Ishikawa (cell line): ENCODE measurements around the gene SPTBN5.

Experiments
- CEBPB ChIP-seq: IDR thresholded peaks from 2 replicates; pipeline ENCODE4 v1.6.1; 2012
- CREB1 ChIP-seq: IDR thresholded peaks from 2 replicates; pipeline ENCODE4 v1.6.1; 2012; ENCODE audit warnings: low read depth
- EGR1 ChIP-seq: IDR thresholded peaks from 2 replicates; pipeline ENCODE4 v1.6.1; 2012
- EP300 ChIP-seq: IDR thresholded peaks from 2 replicates; pipeline ENCODE4 v1.6.1; 2012; ENCODE audit warnings: borderline replicate concordance
- FOXM1 ChIP-seq: IDR thresholded peaks from 2 replicates; pipeline ENCODE4 v1.6.1; 2012; ENCODE audit warnings: low read depth, borderline replicate concordance
- NFIC ChIP-seq: IDR thresholded peaks from 2 replicates; pipeline ENCODE4 v1.6.1; 2012
- RAD21 ChIP-seq: IDR thresholded peaks from 2 replicates; pipeline ENCODE4 v1.6.1; 2012; ENCODE audit warnings: low read depth
- REST ChIP-seq: IDR thresholded peaks from 2 replicates; pipeline ENCODE4 v1.6.1; 2012; ENCODE audit warnings: low read depth, mild to moderate bottlenecking
- TAF1 ChIP-seq: IDR thresholded peaks from 2 replicates; pipeline ENCODE4 v1.6.1; 2012; ENCODE audit warnings: low read depth, mild to moderate bottlenecking
- TCF12 ChIP-seq: IDR thresholded peaks from 2 replicates; pipeline ENCODE4 v1.6.1; 2012; ENCODE audit warnings: low read depth
- TEAD4 ChIP-seq: IDR thresholded peaks from 2 replicates; pipeline ENCODE4 v1.6.1; 2012
- USF1 ChIP-seq: IDR thresholded peaks from 2 replicates; pipeline ENCODE4 v1.6.1; 2012
- YY1 ChIP-seq: IDR thresholded peaks from 2 replicates; pipeline ENCODE4 v1.6.1; 2012; ENCODE audit warnings: low read depth
- ZBTB7A ChIP-seq: IDR thresholded peaks from 2 replicates; pipeline ENCODE4 v1.6.1; 2012; ENCODE audit warnings: low read depth
- TF ChIP-seq, protein P1 (sequence below): IDR thresholded peaks from 2 replicates; pipeline ENCODE4 v1.6.1; 2012

SPTBN5 gene

GRCh38 chr15:41823502-41823901 lies 70.4 kb downstream of the SPTBN5 start:
- TF ChIP-seq TCF12 (no peak), USF1 (no peak), EGR1 (no peak), NFIC (no peak), TAF1 (no peak), REST (no peak), TEAD4 (no peak), EP300 (no peak), ZBTB7A (no peak), FOXM1 (no peak), YY1 (no peak), RAD21 (no peak), CEBPB (no peak), CREB1 (no peak)
- TF ChIP-seq, protein P1, sequence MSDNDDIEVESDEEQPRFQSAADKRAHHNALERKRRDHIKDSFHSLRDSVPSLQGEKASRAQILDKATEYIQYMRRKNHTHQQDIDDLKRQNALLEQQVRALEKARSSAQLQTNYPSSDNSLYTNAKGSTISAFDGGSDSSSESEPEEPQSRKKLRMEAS = no peak

- TF ChIP-seq NFIC (no peak), RAD21 (no peak), USF1 (no peak), YY1 (no peak), TEAD4 (no peak), EGR1 (no peak), TCF12 (no peak), TAF1 (no peak), CEBPB (no peak), EP300 (no peak), CREB1 (no peak), FOXM1 (no peak), ZBTB7A (no peak), REST (no peak)
- TF ChIP-seq, protein P1 = no peak
These were observed 70.9 kb downstream of the SPTBN5 start for GRCh38 chr15:41822957-41823356.

DNA sequence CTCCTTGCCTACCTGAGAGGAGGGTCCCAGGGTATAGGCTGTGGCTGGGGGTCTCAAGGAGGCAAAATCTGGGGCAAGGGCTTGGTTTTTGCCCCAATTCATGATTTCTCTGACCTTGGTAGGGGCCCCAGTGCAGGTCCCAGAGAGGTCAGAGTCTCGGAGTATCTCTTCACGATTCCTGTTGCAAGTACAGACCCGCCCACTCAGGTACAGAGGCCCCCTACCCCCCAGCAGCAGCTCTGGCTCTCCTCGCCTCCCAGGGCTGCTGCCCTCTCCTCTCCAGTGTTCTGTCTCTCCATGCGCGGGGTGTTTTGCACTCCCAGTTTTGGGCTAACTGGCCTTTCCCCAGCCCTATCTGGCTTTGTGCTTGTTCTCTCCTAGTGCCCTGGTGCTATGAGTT lies 71.4 kb downstream of the SPTBN5 start:
- TF ChIP-seq TEAD4 = no peak
- TF ChIP-seq, protein P1 = no peak
- TF ChIP-seq USF1 = no peak
- no peak for TF ChIP-seq CEBPB
- TF ChIP-seq REST = no peak
- no peak for TF ChIP-seq RAD21
- TF ChIP-seq FOXM1 = no peak

GRCh38 chr15:41821831-41822230 lies 72.0 kb downstream of the SPTBN5 start:
- no peak for TF ChIP-seq TCF12
- no peak for TF ChIP-seq NFIC
- TF ChIP-seq, protein P1 = no peak
- no peak for TF ChIP-seq CEBPB
- no peak for TF ChIP-seq EP300
- TF ChIP-seq REST = no peak
- TF ChIP-seq CREB1 = no peak
